Measurements from ENCODE around the gene SLC25A39.

SLC25A39 gene

GRCh38 chr17:44273607-44274006 is 51.0 kb downstream of the SLC25A39 start:
- no peak for DNase-seq (ENCODE audit: low read depth)

- DNase-seq (ENCODE audit: low read depth) = no peak
Measured at GRCh38 chr17:44272954-44273353, 51.7 kb downstream of the SLC25A39 start.

GRCh38 chr17:44272321-44272951 is 52.2 kb downstream of the SLC25A39 start:
- DNase-seq (ENCODE audit: low read depth) = no peak
